GM10266 (cell line): ENCODE results near the gene TENM4.

Experiments used
- DNase-seq: peaks from one replicate; pipeline ENCODE4 v3.0.0; 2012; ENCODE audit errors: extremely low spot score
- TF ChIP-seq, protein P1 (sequence below): IDR thresholded peaks from 2 replicates; pipeline ENCODE4 v1.5.1; 2012; ENCODE audit warnings: mild to moderate bottlenecking, low read depth; ENCODE audit not compliant: control insufficient read depth, insufficient read depth; ENCODE audit errors: missing control alignments

Gene TENM4

GRCh38 chr11:79375818-79376550 lies 64.8 kb downstream of the TENM4 start:
- TF ChIP-seq, protein P1, sequence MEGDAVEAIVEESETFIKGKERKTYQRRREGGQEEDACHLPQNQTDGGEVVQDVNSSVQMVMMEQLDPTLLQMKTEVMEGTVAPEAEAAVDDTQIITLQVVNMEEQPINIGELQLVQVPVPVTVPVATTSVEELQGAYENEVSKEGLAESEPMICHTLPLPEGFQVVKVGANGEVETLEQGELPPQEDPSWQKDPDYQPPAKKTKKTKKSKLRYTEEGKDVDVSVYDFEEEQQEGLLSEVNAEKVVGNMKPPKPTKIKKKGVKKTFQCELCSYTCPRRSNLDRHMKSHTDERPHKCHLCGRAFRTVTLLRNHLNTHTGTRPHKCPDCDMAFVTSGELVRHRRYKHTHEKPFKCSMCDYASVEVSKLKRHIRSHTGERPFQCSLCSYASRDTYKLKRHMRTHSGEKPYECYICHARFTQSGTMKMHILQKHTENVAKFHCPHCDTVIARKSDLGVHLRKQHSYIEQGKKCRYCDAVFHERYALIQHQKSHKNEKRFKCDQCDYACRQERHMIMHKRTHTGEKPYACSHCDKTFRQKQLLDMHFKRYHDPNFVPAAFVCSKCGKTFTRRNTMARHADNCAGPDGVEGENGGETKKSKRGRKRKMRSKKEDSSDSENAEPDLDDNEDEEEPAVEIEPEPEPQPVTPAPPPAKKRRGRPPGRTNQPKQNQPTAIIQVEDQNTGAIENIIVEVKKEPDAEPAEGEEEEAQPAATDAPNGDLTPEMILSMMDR: no peak
- no peak for DNase-seq

DNA sequence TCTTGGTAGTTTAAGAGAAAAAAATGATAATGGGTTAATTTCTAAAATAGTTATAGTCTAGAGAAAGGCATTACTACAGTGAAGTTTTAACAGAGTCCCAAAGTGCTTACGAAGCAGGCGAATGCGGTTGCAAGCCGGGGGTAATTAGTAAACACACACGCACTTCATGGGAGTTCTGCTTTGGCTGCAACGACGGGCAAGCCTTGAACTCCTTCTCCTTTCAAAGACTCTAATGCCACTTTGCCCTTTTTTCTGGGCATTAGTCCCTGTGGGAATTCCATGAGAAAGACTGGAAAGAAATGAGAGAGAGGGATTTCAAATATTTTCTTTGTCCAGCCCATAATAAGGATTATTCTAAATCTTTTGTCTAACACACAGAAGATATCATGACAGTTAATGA lies 66.1 kb downstream of the TENM4 start:
- TF ChIP-seq, protein P1: no peak
- DNase-seq: no peak

- DNase-seq: no peak
- TF ChIP-seq, protein P1: no peak
These were observed 69.1 kb downstream of the TENM4 start for GRCh38 chr11:79371724-79372123.

DNA sequence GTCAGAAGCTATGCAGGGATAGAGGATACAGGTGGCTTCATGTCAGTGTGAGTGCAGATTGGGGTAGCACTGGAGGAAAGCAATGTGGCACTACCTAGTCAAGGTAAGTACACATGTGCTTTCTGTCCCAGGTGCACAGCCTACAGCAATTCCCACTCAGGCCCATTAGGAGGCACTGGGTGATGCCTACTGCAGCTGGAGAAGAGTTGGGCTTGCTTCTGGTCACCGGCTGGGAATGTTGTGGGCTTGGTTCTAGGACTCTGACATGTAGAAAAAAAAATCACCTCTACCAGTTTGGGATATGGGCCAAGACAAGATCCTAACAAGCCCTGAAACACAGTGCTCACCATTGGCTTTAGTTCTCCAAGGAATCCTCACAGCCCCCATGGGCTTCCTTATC lies 69.7 kb downstream of the TENM4 start:
- DNase-seq: no peak
- TF ChIP-seq, protein P1: no peak

- TF ChIP-seq, protein P1: no peak
- DNase-seq: no peak
These were observed 71.8 kb downstream of the TENM4 start for GRCh38 chr11:79369055-79369454.

DNA sequence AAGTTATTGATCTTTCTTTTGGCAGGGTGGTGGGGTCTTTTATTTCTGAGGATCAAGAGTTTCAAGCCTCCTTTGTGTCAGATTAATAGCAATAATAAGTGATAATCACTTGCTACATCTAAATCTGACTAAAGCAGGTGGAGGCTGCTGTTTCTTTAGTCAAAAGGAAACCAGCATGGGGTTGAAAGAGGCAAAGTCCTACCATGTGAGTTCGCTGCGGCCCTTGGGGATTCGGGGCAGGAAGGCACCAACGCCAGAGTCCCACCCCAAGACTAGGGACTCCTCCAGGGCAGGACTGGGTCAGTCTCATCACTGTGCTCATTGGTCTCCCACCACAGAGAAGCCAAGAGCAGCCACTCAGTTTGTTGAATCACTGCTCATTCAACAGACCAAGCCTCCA lies 73.0 kb downstream of the TENM4 start:
- TF ChIP-seq, protein P1: no peak
- DNase-seq: no peak

DNA sequence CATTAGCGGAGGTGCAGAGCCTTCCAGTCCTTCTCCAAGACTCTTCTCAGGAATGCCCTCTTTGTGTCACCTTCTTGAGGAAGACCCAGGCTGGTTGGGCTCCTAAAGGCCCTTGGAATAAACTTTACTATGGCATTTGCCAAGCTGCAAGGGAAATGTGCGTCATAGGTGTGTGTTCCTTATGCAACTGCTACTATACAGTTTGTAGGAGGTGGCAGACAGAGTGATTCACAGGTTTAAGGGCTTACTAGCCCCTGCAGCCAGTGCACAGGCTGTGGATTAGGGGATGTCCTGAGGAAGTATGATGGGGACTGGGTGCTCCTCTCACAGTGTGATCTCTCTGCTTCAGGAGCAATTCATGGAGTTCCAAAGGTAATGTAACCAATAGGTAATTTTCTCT lies 74.6 kb downstream of the TENM4 start:
- no peak for DNase-seq
- TF ChIP-seq, protein P1: no peak
